Measurements from ENCODE around the gene KRT79. TPM values are rescaled to one million over a fixed set of nuclear protein-coding genes. Genes with fewer than 3 reads are reported as not detected.

The KRT79 gene
- total and polyA plus RNA-seq, 8 donors, result 0.32 to 0.58 TPM; not detected in 6

DNA sequence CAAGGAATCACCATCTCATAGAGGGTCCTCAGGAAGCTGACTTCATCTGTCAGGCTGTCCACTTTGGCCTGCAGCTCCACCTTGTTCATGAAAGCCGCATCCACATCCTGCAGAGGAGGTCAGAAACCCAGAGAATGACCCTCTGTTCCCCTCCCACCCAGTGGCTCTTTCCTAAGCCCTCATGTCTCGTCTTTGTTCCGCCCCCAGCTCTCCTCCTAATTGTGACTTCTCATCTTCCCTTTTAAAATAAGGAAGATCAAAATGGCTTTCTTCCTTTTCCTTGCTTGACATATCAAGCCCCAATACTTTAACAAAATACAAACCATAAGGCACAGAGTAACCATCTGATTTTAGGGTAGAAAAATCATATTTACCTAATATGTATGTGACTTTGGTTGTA lies 61.3 kb downstream of the KRT79 start:
- Histone ChIP-seq H3K4me1 (no peaks in the 10 kb centered on the region), H3K4me3 (no peak overlapping the region), H3K27me3 (peaks cover 0 to 63% of the 10 kb centered on the region in 2 donors), H3K27ac (no peak overlapping the region), H3K36me3 (no peaks in the 10 kb centered on the region), H3K9me3 (no peaks in the 10 kb centered on the region)
- TF ChIP-seq CTCF (IDR thresholded peaks at IDR 0.05), result no peak
- ATAC-seq (no peak), DNase-seq (no peak)
- intact Hi-C loops (cut with DNase I), result no loop called here

- intact Hi-C loops (cut with DNase I), result no loop called here
- no peak for TF ChIP-seq CTCF (IDR thresholded peaks at IDR 0.05)
- Histone ChIP-seq H3K4me3 (no peak overlapping the region), H3K27ac (no peak overlapping the region), H3K9me3 (no peaks in the 10 kb centered on the region), H3K27me3 (peaks cover 0 to 57% of the 10 kb centered on the region in 2 donors), H3K4me1 (no peaks in the 10 kb centered on the region), H3K36me3 (no peaks in the 10 kb centered on the region)
- ATAC-seq (no peak), DNase-seq (no peak)
Observed at GRCh38 chr12:52772188-52772587, 61.9 kb downstream of the KRT79 start.

- TF ChIP-seq CTCF (IDR thresholded peaks at IDR 0.05), result no peak
- H3K27me3 ChIP-seq, result peaks cover 0 to 54% of the 10 kb centered on the region in 2 donors
- H3K27ac ChIP-seq, result no peak overlapping the region
- H3K4me1 ChIP-seq, result no peaks in the 10 kb centered on the region
- no peaks in the 10 kb centered on the region for H3K9me3 ChIP-seq
- intact Hi-C loops (cut with DNase I), result no loop called here
- ATAC-seq (no peak), DNase-seq (no peak)
- no peaks in the 10 kb centered on the region for H3K36me3 ChIP-seq
- no peak overlapping the region for H3K4me3 ChIP-seq
Observed at GRCh38 chr12:52771505-52771904, 62.6 kb downstream of the KRT79 start.

Other genes with a start within 250 kb of the KRT79 start
- not detected for gene KRT72, start 232.8 kb downstream of the KRT79 start, total RNA-seq
- under 1 TPM; 0.08 to 0.30 (median 0.21) TPM for gene KRT72, start 232.8 kb downstream of the KRT79 start, polyA plus RNA-seq (ENCODE audit: insufficient read length in 6 of 6)
- gene KRT73, start 215.8 kb downstream of the KRT79 start, total RNA-seq, result not detected
- under 1 TPM; 0.06 to 0.34 (median 0.20) TPM for gene KRT73, start 215.8 kb downstream of the KRT79 start, polyA plus RNA-seq (ENCODE audit: insufficient read length in 6 of 6)
- not detected for gene KRT2, start 182.1 kb downstream of the KRT79 start, total RNA-seq
- not detected for gene KRT2, start 182.1 kb downstream of the KRT79 start, polyA plus RNA-seq (ENCODE audit: insufficient read length in 6 of 6)
- under 1 TPM in 1 of 2 donors, not detected in 1; 0.64 TPM for gene KRT1, start 153.9 kb downstream of the KRT79 start, total RNA-seq
- gene KRT1, start 153.9 kb downstream of the KRT79 start, polyA plus RNA-seq (ENCODE audit: insufficient read length in 6 of 6), result under 1 TPM; 0.33 to 0.95 (median 0.48) TPM
- gene KRT77, start 130.8 kb downstream of the KRT79 start, total RNA-seq, result not detected
- gene KRT77, start 130.8 kb downstream of the KRT79 start, polyA plus RNA-seq (ENCODE audit: insufficient read length in 6 of 6), result not detected
- gene KRT76, start 57.0 kb downstream of the KRT79 start, total RNA-seq, result not detected
- gene KRT76, start 57.0 kb downstream of the KRT79 start, polyA plus RNA-seq (ENCODE audit: insufficient read length in 6 of 6), result not detected
- not detected for gene KRT3, start 38.2 kb downstream of the KRT79 start, total RNA-seq
- gene KRT3, start 38.2 kb downstream of the KRT79 start, polyA plus RNA-seq (ENCODE audit: insufficient read length in 6 of 6), result not detected
- 1 to 10 TPM in 1 of 2 donors, under 1 TPM in 1; 0.47 to 9.4 TPM for gene KRT4, start 20.2 kb downstream of the KRT79 start, total RNA-seq
- 1 to 10 TPM; 1.2 to 6.1 (median 2.6) TPM for gene KRT4, start 20.2 kb downstream of the KRT79 start, polyA plus RNA-seq (ENCODE audit: insufficient read length in 6 of 6)
- not detected for gene KRT78, start 14.7 kb upstream of the KRT79 start, total RNA-seq
- gene KRT78, start 14.7 kb upstream of the KRT79 start, polyA plus RNA-seq (ENCODE audit: insufficient read length in 6 of 6), result under 1 TPM in 3 of 6 donors, not detected in 3; 0.14 to 0.21 (median 0.14) TPM
- 1,000 to 10,000 TPM in 1 of 2 donors, 100 to 1,000 TPM in 1; 583 to 1,126 TPM for gene KRT8, start 70.8 kb upstream of the KRT79 start, total RNA-seq
- 100 to 1,000 TPM; 159 to 252 (median 185) TPM for gene KRT8, start 70.8 kb upstream of the KRT79 start, polyA plus RNA-seq (ENCODE audit: insufficient read length in 6 of 6)
- 100 to 1,000 TPM; 447 to 667 TPM for gene KRT18, start 114.8 kb upstream of the KRT79 start, total RNA-seq
- gene KRT18, start 114.8 kb upstream of the KRT79 start, polyA plus RNA-seq (ENCODE audit: insufficient read length in 6 of 6), result 100 to 1,000 TPM; 104 to 155 (median 118) TPM
- gene EIF4B, start 172.1 kb upstream of the KRT79 start, total RNA-seq, result 100 to 1,000 TPM; 326 to 378 TPM
- gene EIF4B, start 172.1 kb upstream of the KRT79 start, polyA plus RNA-seq (ENCODE audit: insufficient read length in 6 of 6), result 100 to 1,000 TPM; 447 to 581 (median 554) TPM
- gene TNS2, start 215.8 kb upstream of the KRT79 start, total RNA-seq, result 100 to 1,000 TPM; 112 to 129 TPM
- 100 to 1,000 TPM; 101 to 164 (median 117) TPM for gene TNS2, start 215.8 kb upstream of the KRT79 start, polyA plus RNA-seq (ENCODE audit: insufficient read length in 6 of 6)
- 10 to 100 TPM; 36.4 to 41.4 TPM for gene SPRYD3, start 245.1 kb upstream of the KRT79 start, total RNA-seq
- gene SPRYD3, start 245.1 kb upstream of the KRT79 start, polyA plus RNA-seq (ENCODE audit: insufficient read length in 6 of 6), result 10 to 100 TPM; 14.2 to 19.3 (median 17.0) TPM